Measurements from ENCODE around the gene PITPNM3.

DNA sequence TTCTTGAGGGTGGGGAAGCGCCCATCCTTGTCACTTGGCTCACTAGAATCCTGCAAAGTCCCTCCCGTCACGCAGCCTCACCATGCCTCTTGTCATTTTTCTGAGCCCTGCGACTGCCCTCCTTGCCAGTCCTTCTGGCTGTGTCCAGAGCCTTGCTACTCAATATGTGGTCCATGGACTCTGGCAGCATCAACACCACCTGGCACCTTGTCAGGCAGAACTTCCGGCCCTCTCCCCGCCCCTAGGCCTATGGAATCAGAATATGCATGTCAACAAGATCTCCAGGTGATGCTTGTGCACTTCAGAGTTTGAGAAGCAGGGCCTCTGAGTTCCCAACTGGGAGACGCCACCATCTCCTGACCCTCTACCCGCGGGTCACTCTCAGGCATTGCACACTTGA, 100.0 kb downstream of the PITPNM3 start:
- TF ChIP-seq POLR2AphosphoS5 (IDR thresholded peaks at IDR 0.05; ENCODE audit: borderline replicate concordance, low read depth, low read length), result no peak
- TF ChIP-seq EZH2 (IDR thresholded peaks at IDR 0.05), result no peak
